Subcutaneous adipose tissue (tissue), 4 donors: ENCODE results near the gene RERE. TPM values are rescaled to one million over a fixed set of nuclear protein-coding genes. Genes with fewer than 3 reads are reported as not detected.

Source experiments
- total RNA-seq, 4 donors: library from RNA; depleted of rRNA; stranded (reverse); fragments of >200 nt; gene quantifications; one replicate each; pipeline ENCODE4 v1.1.0, GENCODE V29; 2016
- TF ChIP-seq, protein P1 (sequence below): fragments of 450-650 bp; IDR thresholded peaks from one replicate; pipeline ENCODE4 v1.5.1; 2016; ENCODE audit warnings: low read depth, mild to moderate bottlenecking, control low read depth, antibody characterized with exemption, moderate library complexity

The RERE gene
- total RNA-seq, 4 donors from 2014 or later: 67.0 to 91.4 (median 83.1) TPM

DNA sequence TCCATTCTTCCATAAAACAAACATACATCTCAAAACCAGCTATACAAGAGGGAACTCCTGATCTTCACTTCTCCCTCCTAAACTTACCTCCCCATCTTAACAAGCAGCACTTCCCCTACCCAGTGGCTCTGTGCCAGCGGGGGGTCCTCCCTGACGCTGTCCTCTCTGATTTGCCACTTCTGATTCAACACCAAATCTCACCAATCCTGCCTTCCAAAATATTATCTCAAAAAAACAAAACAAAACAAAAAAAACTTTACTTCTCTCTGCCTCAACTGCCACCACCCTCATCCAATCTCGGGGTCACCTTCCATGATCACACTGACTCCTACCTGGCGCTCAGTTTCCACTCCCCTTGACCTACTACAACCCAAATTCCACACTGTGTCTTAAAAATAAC is 426.7 kb downstream of the RERE start:
- TF ChIP-seq, protein P1, sequence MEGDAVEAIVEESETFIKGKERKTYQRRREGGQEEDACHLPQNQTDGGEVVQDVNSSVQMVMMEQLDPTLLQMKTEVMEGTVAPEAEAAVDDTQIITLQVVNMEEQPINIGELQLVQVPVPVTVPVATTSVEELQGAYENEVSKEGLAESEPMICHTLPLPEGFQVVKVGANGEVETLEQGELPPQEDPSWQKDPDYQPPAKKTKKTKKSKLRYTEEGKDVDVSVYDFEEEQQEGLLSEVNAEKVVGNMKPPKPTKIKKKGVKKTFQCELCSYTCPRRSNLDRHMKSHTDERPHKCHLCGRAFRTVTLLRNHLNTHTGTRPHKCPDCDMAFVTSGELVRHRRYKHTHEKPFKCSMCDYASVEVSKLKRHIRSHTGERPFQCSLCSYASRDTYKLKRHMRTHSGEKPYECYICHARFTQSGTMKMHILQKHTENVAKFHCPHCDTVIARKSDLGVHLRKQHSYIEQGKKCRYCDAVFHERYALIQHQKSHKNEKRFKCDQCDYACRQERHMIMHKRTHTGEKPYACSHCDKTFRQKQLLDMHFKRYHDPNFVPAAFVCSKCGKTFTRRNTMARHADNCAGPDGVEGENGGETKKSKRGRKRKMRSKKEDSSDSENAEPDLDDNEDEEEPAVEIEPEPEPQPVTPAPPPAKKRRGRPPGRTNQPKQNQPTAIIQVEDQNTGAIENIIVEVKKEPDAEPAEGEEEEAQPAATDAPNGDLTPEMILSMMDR: no peak

DNA sequence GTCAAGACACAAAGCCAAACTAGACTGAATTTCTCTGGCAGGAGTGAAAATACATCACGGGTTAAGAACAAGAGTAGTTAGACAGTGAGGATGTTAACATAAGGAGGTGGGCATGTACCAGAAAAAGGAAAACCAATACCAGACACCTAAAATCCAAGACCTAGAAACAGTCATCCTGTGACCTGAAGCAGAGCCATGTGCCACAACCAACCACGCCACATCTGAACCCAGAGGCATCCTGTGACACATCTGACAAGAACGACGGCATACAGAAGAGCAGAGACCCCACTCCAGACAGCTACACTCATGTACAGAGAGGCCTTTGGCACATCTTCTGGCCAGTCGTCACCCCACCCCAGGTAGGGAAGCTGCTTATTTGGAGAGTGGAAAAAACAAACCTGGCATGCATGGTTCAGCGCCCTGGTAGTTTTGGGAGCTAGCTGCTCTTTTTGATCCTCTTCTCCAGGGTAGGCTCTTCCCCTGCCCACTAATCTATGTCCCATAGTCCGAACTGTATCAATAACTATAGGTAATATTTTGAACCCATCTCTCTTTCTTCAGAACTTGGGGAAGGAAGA is 427.4 kb downstream of the RERE start:
- TF ChIP-seq, protein P1: no peak

DNA sequence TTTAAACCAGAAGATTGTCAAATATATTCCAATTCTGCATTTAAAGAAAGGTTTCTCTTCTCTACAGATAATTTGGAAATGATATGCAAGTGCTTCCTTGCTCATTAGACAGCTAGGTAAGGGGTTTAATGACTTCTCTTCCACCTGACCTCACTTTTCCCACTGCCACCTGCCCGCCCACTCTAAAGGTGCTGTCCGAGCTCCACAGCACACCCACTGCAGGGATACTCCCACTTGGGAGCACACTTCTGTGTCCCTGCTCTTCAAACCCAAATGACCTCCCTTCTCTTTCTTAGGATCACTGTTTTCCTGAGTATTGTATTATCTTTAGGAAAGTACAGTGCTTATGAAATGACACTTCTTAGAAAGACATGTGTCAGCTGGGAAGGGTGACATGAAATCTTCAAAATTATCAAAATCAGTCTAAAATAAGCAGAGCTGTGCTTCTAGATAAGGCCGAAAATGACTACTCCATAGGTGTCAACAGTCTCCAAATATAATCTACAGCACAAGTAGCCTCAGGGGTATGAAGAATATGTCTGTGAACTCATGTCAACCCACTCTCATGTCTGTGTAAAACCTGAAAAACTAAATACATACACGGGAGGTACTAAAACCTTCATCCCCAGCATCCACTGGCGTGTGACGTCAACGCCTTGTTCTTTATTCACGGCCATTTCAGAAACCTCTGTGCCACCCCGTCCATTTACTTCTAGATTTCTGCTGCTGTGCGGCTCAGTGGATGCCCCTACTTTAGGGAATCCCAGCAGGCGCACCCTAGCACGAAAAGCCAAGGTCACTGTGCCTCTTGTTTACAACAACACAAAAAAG is 428.5 kb downstream of the RERE start:
- TF ChIP-seq, protein P1: no peak

DNA sequence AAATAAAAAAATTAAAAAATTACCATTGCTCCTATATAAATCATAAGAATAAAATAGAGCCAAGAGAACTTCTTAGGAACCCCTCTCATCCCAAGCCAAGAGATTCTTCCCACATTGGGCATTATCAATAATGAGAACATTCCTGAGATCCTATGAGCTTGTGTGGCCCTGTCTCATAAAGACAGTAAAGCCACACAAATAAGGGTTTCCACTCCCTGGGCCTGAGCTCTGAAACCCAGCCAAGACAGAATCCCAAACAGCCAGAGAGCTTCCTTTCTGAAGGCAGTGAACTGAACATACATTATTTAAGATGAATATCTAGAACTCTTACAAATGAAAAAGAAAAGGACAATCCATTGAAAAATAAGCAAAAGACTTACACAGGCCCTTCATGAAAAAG is 431.2 kb downstream of the RERE start:
- TF ChIP-seq, protein P1: no peak

DNA sequence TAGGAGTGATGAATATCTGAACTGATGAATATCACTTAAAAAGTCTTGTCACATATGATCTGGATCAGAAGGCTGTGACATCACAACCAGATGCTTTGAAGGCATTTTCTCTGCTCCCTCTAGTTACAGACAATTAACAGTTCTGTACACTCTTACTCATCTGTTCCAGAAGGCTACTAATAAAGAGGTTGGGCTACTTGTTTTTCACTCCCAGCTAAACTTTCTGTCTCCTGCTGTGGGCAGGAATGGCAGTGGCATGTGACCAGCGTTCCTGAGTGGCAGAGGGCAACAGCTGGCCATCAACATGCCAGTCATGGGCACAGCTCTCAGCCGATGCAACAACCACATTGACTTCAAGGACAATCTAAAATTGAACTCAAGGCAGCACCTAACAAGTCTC is 432.9 kb downstream of the RERE start:
- TF ChIP-seq, protein P1: no peak

DNA sequence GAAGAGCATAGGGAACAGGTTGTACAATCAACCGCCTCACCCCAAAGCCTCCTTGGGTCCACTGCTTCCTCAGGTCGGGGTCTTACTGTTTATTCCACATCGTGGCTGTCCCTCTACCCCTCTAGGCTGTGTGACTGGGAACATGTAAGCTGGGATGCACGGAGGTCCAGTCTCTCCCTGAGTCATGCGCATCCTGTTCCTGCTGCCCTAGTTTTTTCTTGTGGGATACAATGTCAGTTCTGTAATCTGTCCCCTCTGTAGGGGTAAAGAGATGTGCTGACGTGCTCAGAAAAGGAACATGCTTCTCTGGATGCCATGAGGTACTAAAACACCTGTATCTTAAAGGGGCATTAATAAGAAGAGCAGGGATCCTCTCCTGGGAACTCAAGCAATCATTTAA is 433.4 kb downstream of the RERE start:
- TF ChIP-seq, protein P1: no peak

DNA sequence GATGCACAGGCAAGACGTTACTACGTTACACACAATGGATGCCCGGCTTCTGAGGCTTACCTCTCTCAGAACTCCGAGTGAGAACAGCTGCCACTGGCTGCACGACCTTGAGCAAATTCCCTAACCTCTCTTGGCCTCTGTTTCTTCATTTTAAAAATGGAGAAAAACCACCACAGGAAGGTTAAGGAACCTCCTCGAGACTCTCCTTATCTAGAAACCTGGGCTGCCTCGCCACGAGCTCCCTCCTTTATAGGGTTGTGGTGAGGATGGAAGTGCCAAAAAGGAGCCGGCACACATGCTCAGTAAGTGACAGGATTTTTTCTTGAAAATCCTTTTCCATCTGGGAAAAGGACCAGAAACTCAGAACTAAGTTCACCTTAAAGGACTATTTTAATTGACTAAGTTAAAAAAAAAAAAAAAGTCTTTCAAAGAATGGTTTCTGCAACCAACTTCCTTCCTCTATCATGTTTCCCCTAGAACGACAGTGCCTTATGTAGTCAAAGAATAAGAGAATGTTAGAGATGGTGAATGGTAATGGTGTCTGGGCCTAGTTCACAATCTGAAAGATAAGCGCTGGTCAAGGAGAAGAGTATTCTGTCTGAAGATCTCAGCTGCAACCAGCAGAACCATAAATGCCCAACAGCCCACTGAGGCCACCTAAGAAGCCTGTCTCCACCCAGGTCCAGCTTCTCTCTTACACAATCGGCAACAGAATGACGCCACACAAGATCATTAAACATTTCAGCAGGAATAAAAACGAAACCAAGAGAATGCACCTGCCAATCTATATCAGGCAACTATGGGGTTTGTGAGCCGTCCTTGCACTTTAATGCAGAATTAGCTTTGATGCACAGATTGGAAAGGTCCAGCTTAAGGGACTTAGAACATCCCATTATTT is 434.6 kb downstream of the RERE start:
- TF ChIP-seq, protein P1: no peak
